Ammon's horn (tissue), 1 donor: ENCODE results near the gene ADCK2.
"Not testable (repeated sequence)": the region's sequence is repeated elsewhere in the genome, so short reads cannot be mapped to it uniquely, and the experiment has no call there.

Experiments
- DNase-seq: peaks from one replicate; pipeline ENCODE4 v3.0.0-alpha.2; 2016; ENCODE audit warnings: low spot score

ADCK2 gene

GRCh38 chr7:140743255-140743654 lies 70.5 kb downstream of the ADCK2 start:
- DNase-seq = not testable (repeated sequence)

DNA sequence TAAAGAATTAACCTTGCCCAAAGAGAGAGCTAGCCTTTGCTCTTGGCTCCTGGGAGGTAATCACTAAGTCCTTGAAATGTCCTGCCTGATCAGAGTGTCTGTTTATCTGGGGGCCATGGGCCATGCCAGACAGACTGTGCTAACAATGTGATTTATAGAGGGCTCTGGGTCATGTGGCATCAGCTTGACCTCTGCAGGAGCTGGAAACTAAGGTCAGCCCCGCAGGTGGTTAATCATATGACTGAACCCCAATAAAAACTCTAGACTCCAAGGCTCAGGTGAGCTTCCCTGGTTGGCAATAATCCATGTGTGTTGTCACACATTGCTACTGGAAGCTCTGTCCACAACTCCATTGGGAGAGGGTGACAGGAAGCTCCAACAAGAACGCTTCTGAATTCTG lies 71.3 kb downstream of the ADCK2 start:
- DNase-seq = no peak
